HG02852 (cell line): ENCODE measurements around the gene GPR68.

ENCODE experiments used
- ATAC-seq: cut with Tn5 transposase; IDR thresholded peaks from one replicate; pipeline ENCODE4 v1.9.1; 2021; ENCODE audit warnings: mild to moderate bottlenecking, moderate library complexity; ENCODE audit not compliant: unreplicated experiment

The GPR68 gene, protein sequence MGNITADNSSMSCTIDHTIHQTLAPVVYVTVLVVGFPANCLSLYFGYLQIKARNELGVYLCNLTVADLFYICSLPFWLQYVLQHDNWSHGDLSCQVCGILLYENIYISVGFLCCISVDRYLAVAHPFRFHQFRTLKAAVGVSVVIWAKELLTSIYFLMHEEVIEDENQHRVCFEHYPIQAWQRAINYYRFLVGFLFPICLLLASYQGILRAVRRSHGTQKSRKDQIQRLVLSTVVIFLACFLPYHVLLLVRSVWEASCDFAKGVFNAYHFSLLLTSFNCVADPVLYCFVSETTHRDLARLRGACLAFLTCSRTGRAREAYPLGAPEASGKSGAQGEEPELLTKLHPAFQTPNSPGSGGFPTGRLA

DNA sequence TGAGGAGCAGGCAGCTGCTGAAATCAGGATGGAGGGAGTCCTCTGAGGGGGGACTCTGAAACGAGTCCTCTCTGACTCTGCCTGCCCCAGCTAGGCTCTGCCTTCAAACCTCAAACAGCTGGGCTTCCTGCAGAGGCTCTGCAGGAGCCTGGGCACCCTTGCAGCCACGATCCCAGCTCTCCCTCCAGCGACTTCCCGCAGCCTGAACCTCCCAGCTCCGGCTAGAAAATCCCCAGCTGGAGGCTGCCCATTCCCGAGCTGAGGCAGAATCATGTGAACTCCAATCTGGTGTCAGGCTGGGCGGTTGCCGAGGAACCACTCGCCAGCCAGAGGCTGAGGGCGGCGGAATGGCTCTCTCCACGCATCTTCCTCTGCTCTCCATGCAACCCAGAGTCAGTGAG, at the start of gene GPR68:
TSS of gene GPR68 (minus strand) at position 204 of the 401 bp plus-strand sequence. CDS start 9,654 bp downstream, outside the sequence.
- ATAC-seq: no peak

DNA sequence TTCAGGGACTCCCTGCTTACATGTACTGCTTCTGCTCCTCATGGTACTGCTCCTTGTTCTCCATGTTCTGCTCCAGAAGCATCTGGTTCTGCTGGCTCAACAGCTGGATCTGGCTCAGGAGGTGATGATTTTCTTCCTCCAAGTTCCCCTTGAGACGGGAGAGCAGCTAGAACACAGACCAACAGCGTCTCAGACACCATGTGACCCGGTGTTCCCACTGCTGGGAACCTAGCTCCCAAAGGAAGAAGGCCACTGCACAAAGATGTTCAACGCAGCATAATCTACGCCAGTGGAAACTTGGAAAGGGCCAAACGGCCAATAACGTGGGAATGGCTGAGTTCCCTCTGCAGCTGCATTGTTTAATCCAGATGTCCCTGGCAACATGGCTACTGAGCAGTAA, 49.6 kb upstream of the GPR68 start:
- ATAC-seq: no peak

DNA sequence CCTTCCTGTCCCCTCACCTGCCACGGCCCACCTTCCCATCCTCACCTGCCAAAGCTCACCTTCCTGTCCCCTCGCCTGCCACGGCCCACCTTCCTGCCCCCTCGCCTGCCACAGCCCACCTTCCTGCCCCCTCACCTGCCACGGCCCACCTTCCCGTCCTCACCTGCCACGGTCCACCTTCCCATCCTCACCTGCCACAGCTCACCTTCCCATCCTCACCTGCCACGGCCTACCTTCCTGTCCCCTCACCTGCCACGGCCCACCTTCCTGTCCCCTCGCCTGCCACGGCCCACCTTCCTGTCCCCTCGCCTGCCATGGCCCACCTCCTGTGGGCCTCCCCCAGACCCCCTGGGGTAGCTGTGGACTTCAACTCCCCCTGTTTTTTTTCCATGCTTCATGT, 48.8 kb upstream of the GPR68 start:
- no peak for ATAC-seq

DNA sequence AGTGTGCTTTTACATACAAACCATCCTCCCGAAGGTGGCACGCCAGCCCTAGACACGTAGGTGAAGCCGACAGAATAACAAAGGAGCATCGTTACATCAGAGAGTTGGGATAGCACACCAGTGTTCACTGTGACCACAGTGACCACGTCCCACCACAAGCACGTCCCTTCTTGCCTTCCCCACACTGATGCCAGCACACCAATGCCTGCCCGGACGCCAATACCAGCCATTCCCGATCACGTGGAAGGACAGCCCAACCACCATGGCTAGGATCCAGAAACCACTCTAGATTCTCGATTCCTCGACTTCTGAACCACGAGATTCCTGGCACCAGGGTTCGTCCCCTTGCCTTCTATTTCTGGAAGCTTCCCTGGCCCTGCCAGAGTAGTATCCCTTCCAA, 48.0 kb upstream of the GPR68 start:
- no peak for ATAC-seq

DNA sequence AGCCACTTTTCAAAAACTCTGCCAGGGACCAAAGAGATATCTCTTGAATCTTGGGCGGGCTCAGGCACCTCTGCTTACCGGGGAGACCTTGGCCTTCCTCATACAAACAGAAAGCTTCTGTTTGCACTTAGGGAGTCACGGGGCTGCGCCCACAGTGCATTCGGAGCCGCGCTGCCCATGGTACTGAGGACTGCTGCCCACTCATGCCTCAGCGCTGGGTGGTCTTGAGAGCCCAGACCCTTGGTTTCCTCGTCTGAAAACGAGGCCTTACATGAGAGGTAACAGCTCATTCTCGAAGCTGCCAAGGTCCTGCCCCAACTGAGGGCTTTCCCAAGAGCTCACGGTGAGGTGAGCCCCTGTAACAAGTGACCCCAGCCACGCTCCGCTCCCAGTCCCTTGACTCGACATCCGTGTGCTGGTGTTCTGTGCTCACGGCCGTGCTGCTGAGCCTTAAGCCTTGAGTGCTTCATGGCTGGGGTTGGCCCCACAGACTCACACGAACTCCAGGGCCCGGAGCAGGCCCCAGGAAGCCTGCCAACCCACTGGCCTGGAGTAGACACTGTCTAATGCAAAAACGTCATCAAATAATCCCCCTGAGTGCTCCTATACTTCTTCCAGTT, 47.4 kb upstream of the GPR68 start:
- no peak for ATAC-seq

DNA sequence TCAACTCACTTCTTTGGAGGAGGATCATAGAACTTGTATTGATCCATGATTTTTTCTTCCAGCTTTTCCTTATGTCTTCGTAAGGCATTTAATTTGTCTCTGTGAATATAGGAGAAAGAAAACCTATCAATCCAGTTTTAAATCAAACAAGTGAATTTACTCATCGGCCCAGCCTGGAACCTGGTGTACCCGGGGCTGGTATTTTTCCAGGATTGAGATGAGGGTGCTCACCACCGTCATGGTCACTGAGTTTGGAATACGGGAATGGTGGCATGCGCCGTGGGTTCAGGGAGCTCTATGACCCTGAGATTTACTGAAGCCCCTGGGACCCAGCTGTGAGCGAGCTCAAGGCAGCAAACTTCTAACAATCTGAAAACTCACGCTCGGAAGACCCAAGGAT, 46.5 kb upstream of the GPR68 start:
- no peak for ATAC-seq

DNA sequence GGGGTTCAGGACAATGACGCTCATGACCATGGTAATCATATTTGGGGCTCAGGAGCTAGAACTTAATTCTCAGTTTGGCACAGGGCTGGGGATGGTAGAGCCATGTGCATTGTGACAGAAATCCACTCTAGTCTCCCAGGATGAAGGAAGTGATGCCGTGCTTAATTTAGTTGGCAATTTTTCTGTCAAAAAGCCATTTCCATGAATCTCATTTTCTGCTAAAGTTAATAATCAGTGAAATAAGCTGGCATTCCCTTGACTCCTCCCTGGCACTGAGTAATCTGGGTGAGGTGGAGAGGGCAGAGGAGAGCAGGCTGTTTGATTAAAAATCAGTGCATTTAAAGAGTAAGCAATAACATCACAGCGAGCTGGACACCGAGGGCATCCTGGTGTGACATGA, 45.0 kb upstream of the GPR68 start:
- ATAC-seq: no peak

DNA sequence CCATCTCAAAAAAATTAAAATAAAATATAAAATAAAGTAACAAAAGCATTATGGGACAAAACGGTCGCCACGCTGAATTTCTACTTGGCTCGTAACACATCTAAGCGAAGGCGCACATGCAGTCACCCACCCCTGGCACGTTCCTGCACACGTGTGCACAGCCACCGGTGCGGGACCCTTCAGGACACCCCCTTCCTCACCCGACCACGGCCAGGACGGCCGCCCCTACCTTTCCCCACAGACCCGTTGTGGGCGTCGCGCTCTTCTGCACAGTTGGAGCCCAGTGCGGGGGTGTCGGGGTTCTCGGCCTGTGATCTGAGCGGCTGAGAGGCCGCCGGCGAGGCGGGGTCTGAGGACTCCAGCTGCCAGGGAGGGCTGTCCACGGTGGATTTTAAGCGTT, 44.4 kb upstream of the GPR68 start:
- ATAC-seq: no peak

DNA sequence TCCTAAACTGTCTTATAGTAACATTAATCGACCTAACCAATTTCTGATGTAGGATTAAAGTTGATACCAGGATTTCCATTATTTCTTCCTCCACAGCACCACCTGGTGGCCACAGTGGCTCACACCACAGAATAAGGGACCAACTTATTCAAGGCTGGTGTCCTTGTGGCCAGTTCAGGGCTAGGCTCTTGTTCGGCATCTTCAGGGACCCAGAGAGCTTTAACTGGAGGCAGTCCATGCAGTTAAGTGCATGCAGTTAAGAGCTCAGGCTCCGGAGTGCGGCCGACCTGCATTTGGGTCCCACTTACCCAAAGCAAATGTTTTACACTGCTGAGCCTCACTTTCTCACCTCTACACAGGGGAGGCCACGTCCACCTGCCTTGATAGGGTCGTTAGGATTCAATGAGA, 42.0 kb upstream of the GPR68 start:
- ATAC-seq: no peak

DNA sequence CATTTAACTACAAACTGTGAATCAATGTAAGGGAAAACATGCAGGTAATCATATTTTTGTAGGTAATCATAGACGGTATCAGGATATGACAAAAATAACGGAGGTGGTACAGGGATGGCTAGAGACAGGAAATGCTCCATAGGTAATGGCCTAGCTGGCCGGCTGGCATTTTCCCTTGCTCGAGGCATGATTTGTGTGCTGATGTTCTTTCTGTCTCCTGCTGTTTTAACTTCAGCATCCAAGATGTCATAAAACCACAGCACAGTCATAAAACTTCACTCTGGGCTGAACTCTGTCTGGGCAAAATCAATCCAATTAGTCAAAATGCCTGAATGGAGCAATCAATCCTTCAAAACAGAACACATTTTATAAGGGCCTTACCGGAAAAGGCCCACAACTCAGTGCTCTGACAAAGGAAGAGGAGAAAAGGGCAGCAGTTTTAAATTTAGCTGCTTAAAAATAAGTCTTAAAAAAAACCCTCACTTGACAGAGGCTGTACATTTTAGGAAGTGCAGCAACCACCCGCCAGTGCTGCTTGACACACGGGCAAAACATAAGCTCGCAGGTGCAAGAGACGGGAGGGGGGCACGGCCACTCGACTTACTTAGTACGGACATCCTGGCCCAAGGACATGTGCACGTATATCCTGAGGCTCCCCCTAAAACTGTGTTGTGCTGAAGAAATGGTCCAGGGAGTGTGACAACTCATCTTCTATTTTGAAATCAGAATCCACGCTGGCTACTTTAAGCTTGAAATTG, 40.5 kb upstream of the GPR68 start:
- no peak for ATAC-seq

DNA sequence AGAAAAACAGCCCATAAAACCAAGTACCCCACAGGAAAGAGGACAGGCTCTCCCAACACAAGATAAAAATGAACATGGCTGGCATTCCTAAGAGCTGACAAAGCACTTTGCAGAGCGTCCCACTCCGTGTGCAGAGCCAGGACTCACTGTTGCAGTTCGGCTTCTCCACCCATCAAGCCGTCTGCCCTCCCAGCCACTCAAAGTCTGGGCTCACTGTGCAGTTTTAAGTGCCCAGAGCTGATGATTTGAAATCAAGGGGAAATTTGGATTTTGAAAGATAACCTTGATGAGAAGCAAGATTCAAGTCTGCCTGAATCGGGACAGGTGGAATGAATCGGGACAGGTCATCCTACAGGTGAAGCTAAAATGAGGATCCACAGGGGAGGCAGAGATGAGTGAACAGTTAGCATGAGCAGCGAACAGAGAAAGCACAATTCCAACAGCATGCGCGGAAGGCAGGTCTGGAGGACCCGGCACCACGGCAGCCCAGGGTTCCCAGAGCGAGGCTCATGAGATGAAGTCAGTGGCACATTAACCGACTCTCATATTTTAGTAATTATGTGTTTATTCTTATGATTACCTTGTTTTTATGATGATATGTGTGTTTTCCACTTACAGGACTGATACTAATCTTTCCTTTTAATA, 39.8 kb upstream of the GPR68 start:
- no peak for ATAC-seq

DNA sequence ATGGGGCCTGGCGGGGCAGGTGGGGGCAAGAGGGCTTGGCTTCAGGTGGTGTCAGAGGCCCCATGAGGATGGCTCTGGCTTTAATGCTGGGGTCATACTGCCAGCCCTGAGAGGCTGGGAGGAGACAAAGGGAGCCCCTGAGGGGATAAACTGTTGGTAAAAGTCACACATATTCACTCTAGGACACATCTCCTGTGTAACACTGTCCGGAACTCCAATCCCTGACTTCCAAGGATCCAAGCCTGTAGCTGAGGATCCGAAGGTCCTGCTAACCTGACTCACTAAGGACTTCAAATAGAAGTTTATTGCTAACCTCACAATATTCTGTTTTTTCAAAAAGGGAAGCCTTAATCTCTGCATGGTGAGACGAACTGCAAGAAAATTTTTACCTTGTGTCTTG, 39.2 kb upstream of the GPR68 start:
- ATAC-seq: no peak

DNA sequence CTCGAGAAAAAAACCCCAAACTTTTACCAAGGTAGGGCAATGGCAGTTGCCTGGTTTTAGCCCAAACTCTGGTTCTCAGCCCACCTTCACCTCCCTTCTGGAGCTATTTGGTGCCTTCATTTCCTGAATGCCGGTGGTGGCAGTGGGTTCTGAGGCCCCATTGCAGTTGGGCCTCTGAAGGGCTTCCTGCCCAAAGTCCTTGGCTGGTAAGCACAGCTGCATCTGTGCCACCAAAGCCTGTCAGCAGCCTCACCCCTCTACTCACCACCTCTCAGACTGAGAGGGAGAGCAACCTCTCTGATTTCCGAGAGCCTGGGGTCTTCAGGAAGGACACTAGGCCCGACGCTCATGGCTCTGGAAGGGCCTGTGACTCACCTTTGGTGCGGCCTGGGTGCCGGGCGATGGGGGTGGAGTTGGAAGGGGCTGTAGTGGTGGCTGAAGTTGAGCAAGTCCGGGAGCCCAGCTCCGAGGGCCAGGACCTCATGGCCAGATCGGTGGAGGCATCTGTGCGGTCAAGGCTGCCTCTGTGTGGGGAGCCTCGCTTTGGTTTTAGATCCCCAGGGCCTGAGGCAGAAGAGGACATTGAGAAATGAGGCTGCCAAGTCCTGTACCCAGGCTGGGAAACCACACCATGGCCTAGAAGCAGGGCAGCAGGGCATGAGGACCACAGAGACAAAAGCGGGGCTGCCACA, 38.6 kb upstream of the GPR68 start:
- no peak for ATAC-seq

DNA sequence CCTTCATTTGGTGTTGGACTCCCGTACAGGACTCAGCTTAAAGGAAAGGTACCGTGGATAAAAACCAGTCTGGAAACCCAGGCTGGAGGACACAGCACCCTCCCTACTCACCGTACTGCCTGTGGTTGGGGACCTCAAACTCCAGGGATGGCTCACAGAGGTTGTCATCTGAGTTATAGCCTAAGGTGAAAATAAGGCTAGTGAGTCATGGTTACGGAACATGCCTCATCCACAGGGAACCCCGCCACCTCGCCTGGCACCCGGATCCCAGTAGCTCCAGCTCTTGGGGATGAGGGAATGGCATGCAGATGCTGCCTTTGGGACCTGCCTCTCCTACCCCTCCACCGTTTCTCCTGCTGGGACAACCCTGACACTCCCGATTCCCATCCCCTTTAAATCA, 36.8 kb upstream of the GPR68 start:
- ATAC-seq: no peak

DNA sequence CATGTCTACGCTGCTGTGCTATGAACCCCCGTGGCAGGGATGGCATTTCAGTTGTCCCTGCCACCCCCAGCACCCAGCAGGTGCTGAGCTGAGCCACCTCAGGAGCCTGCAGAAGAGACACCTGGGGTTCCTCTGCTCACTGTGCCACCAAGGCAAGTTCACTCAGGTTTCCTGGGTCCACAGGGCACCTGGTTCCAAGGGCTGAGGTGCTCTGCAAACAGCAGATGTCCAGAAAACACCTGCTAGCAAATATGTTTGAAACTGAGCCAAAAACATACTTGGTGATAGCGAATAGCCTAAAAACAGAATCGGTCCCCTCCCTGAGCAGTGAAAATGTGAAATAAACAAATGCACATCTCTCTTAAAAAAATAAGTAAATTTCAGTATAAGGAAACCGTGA, 35.6 kb upstream of the GPR68 start:
- ATAC-seq: no peak

DNA sequence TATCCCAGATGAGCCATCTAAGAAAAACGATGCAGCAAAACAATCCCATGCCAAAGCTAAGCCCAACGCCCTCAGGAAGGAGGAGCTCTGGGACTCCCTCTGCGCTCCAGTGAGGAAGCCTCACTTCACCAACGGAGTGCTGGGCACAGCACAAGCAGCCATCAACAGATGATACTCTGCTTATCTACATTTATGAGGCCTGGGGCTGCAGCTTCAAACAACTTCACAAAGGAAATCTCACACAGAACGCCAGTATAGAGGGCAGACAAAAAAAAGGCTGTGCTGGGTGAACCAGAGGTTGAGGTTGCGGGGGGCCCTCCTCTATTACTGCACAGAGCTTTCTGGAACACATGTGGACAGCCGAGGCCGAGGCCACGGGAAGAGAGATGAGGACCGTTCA, 34.9 kb upstream of the GPR68 start:
- no peak for ATAC-seq

DNA sequence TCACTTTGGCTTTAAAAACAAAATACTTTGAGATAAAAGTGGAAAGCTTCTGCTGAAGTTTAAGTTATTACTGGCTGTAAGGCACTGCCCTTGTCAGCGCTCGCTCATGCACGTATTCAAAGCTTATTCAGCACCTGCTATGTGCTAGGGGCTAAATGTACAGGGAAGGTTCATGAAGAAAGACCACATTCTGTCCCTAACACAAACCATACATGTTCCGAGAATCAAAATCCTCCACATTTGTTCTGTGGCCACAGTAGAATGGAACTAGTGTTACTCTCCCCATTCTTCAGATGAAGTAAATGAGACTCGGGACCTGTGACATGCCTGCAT, 33.8 kb upstream of the GPR68 start:
- ATAC-seq: no peak

DNA sequence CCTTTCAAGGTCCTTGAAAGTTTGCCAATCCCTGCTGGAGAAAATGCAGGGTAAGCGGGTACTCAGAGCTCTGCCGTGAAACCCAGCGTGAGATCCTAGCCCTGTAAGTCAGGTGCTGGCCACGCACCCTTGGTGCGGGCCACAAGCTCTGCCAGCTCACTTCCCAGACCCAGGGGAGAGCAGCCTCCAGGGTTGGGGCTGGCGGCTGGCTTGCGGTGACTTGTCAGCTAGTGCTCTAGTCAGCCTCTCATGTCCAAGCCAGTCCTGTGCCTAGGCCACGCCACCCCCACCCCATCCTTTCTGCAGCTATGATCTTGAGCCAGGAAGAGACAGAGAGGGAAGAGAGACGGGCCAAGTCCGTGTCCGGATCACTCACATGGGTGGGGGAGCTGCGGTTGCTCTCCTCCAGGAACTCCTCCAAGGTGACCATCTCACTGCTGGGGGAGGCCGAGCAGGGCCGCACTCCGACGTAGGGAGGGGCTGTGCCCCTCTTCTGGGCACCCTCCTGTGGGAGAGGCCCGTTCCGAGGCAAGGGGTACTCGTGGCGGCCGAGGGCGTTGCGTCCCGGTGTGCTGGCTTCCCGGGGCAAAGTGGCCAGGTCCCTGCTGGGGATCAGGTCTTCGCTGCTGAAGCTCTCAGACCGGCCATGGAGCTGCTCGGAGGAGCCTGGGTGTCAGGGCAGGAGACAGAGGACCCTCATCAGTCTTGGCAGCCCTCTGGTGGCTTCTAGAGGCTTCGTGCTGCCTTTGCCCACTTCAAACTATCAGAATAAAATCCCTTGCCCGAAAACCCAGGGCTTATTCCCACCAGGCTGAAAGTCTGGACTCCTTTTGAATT, 33.3 kb upstream of the GPR68 start:
- no peak for ATAC-seq

DNA sequence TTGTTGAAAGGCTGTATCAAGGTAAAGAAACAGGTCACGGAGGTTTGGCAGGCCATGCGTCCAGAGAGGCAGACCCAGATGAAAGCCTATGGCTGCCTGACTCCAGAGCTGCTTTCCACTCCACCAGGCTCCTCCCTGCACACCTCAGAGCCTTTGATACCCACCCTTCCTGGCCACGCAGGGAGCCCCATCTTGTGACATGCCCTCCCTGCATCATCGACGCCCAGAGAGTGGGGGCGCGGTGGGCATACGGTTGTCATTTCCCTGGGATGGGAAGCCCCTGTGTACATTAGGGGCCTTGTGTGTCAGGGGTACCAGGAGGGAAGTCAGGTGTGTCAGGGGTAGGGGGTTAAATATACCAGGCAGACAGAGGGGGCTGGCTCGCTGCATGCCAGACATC, 30.3 kb upstream of the GPR68 start:
- ATAC-seq: no peak

DNA sequence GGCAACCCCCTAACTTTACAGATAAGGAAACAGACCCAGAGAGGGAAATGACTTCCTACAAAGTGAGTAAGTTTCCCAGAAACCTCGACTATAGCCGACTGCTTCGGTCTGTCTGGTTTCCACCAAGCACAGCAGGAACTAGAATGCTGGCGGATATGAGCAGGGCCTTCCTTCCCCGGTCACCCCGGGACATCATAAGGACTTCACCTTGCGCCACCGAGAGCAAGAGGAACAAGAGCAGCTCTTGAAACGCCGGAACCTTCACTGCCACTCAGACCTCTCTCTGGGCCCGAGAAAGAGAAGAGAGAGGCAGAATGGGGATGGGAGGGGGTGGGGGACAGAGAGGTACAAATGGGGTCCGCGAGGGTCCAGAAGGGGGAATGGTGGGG, 29.4 kb upstream of the GPR68 start:
- no peak for ATAC-seq
